Activated CD4-positive, alpha-beta T cell treated with anti-CD3 and anti-CD28 coated beads for 36 hours (primary cell): Measurements from ENCODE around the gene PRPF18. TPM values are rescaled to one million over a fixed set of nuclear protein-coding genes. Genes with fewer than 3 reads are reported as not detected.

Experiments
- ATAC-seq: fragments of 200-7000 bp; cut with Tn5 transposase; one replicate; pipeline ENCODE4 v1.10.0; 2021; ENCODE audit warnings: mild to moderate bottlenecking, moderate library complexity
- CTCF ChIA-PET: fragments of 350-600 bp; sonication (Branson Sonifier 250); formaldehyde crosslinking; loops from one replicate; lab custom pipeline; 2021; ENCODE audit warnings: antibody characterized with exemption; lab: Charles Lee
- POLR2A ChIA-PET: fragments of 350-600 bp; sonication (Branson Sonifier 250); formaldehyde crosslinking; loops from one replicate; lab custom pipeline; 2021; ENCODE audit warnings: antibody characterized with exemption, inconsistent platforms; lab: Charles Lee
- DNase-seq: peaks from one replicate; pipeline ENCODE4 v3.0.0-alpha.2; 2020
- H3K27ac Mint-ChIP-seq: one replicate; pipeline ENCODE4 v1.8.0; 2021; ENCODE audit warnings: mixed read lengths
- H3K27me3 Mint-ChIP-seq: one replicate; pipeline ENCODE4 v1.8.0; 2021; ENCODE audit warnings: mixed read lengths
- H3K36me3 Mint-ChIP-seq: one replicate; pipeline ENCODE4 v1.8.0; 2021; ENCODE audit warnings: low read depth, mixed read lengths
- H3K4me1 Mint-ChIP-seq: one replicate; pipeline ENCODE4 v1.8.0; 2021; ENCODE audit warnings: mixed read lengths
- H3K4me3 Mint-ChIP-seq: one replicate; pipeline ENCODE4 v1.8.0; 2021; ENCODE audit warnings: mild to moderate bottlenecking, moderate library complexity, mixed read lengths
- H3K9me3 Mint-ChIP-seq: one replicate; pipeline ENCODE4 v1.8.0; 2021; ENCODE audit warnings: low read depth, mixed read lengths
- intact Hi-C, 2 experiments: fragments of 100-400 bp; cut with DNase I in 1 of 2; cut with micrococcal nuclease in 1 of 2; formaldehyde crosslinking; loops; one replicate each; pipeline versions ENCODE4 v1.14.2 to v1.15.1; 2022 to 2024; cut with DNase I, micrococcal nuclease
- total RNA-seq, 2 experiments: library from RNA; stranded (reverse); gene quantifications; one replicate each; pipeline ENCODE4 v1.2.3, GENCODE V29; 2021

The PRPF18 gene
- total RNA-seq, 2 experiments from 2014 or later, result 21.0 to 22.1 TPM

DNA sequence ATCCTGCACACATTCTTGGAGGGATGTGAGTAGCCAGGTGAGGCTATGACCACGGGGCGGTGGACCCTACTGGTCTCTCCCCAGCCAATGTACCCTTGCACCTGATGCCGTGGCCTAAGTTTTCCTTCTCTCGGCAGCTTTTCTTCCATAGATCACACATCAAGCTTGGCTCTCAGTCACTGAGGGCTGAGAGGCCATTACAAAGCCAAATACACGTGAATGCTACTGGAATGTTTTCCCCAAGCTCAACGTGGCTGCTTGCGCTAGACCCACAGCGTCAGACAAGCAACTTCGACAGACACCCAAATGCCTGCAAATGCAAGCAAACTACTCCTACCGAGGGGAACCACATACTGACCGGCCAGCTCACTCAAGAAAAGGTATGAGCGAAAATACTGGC, 83.1 kb downstream of the PRPF18 start:
- ATAC-seq (no peak), DNase-seq (no peak)
- Mint-ChIP-seq H3K27me3 (no peaks in the 10 kb centered on the region), H3K9me3 (no peaks in the 10 kb centered on the region), H3K4me1 (no peaks in the 10 kb centered on the region), H3K36me3 (no peaks in the 10 kb centered on the region), H3K4me3 (no peak overlapping the region), H3K27ac (no peak overlapping the region)
- intact Hi-C loops, result no loop called here
- ChIA-PET POLR2A (no interaction called here), CTCF (interaction anchor here (0.7 to 2.8 kb wide), 2 partner anchors 11 to 371 kb away, joined by 3 to 12 read pairs; no protein-coding TSS in a partner anchor)

DNA sequence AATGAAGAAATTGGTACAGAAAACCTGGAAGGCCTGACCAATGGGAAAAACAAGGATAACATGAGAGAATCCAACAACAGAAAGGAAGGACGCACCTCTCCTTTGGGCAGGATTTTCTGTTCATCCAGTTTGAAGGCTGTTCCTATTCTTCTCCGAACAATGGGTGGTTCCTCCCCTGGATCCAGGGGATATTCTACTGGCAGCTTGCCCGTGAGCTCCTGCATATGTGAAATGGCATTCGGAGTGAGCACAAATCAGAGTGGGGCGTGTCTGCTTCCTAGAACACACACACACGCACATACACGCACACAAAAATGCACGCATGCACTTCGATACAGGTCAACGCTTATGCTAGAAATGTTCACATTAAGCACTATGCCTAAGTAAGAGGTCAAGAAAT, 83.5 kb downstream of the PRPF18 start:
- POLR2A ChIA-PET, result no interaction called here
- Mint-ChIP-seq H3K4me3 (no peak overlapping the region), H3K9me3 (no peaks in the 10 kb centered on the region), H3K27me3 (no peaks in the 10 kb centered on the region), H3K27ac (no peak overlapping the region), H3K4me1 (no peaks in the 10 kb centered on the region), H3K36me3 (no peaks in the 10 kb centered on the region)
- CTCF ChIA-PET, result interaction anchor here (0.7 to 2.8 kb wide), 2 partner anchors 11 to 371 kb away, joined by 3 to 12 read pairs; no protein-coding TSS in a partner anchor
- no peak for ATAC-seq
- intact Hi-C loops, result no loop called here
- no peak for DNase-seq

DNA sequence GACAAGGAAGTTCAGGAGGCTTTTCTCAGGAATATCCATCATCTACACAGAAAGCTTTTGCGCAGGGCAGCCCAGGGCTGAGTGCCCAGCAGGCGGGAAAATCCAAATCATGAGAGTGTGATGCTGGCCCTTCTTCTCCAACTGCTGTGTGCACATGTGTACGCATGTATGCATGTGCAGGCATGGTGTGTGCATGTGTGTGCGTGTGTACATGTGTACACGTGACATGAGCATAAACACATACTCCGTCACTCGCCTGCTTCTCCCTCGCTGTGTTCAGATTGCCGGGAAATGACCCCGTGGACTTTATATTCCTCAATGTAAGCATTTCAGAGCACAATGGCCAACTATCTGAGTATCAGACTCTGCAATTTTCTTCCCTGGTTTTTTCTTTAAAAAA, 85.1 kb downstream of the PRPF18 start:
- POLR2A ChIA-PET, result no interaction called here
- DNase-seq, result no peak
- intact Hi-C loops, result no loop called here
- H3K36me3 Mint-ChIP-seq, result no peaks in the 10 kb centered on the region
- H3K27me3 Mint-ChIP-seq, result no peaks in the 10 kb centered on the region
- H3K27ac Mint-ChIP-seq, result no peak overlapping the region
- no peak overlapping the region for H3K4me3 Mint-ChIP-seq
- H3K4me1 Mint-ChIP-seq, result no peaks in the 10 kb centered on the region
- H3K9me3 Mint-ChIP-seq, result no peaks in the 10 kb centered on the region
- CTCF ChIA-PET, result no interaction called here
- ATAC-seq, result no peak

DNA sequence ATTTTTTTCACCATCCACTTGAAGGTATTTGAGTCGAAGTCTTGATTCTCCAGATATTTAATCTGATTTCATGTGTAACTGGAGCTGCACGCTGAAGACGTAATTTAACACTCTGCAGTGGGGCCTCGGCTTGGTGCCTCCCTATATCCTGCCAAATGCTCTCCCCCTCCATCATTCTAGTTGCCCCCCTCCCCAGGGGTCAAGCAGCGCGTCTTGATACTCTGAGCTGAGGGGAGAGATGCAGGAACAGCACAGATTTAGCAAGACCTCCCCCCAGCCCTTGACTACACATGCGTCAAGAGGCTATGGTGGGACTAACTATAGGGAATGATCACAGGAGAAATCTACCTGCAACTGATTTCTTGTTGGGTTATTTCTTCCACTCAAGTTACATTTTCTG, 85.8 kb downstream of the PRPF18 start:
- Mint-ChIP-seq H3K9me3 (no peaks in the 10 kb centered on the region), H3K4me3 (no peak overlapping the region), H3K27me3 (no peaks in the 10 kb centered on the region), H3K4me1 (no peaks in the 10 kb centered on the region), H3K36me3 (no peaks in the 10 kb centered on the region), H3K27ac (no peak overlapping the region)
- CTCF ChIA-PET, result no interaction called here
- ATAC-seq (no peak), DNase-seq (no peak)
- POLR2A ChIA-PET, result no interaction called here
- intact Hi-C loops, result no loop called here

DNA sequence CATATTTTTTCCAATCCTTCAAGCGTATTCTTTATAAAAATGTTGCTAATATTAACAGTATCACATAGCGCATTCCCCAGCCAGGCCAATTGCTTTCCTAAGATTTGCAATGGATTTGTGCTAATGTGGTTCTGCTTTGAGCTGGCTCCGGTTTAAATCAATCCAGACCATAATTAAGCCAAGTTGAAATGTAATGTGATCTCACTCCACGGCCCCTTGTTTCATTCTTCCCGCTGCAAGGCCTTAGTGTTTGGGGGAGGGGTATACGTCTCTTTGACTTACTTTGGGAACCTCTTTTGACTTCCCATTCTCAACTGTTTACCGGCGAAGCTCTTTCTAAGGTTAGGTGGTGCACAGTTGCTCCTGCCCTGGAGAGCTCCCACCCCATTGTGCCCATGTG, 86.4 kb downstream of the PRPF18 start:
- CTCF ChIA-PET, result no interaction called here
- POLR2A ChIA-PET, result no interaction called here
- Mint-ChIP-seq H3K27me3 (no peaks in the 10 kb centered on the region), H3K9me3 (no peaks in the 10 kb centered on the region), H3K4me3 (no peak overlapping the region), H3K27ac (no peak overlapping the region), H3K36me3 (no peaks in the 10 kb centered on the region), H3K4me1 (no peaks in the 10 kb centered on the region)
- DNase-seq, result no peak
- intact Hi-C loops, result no loop called here
- ATAC-seq, result no peak

DNA sequence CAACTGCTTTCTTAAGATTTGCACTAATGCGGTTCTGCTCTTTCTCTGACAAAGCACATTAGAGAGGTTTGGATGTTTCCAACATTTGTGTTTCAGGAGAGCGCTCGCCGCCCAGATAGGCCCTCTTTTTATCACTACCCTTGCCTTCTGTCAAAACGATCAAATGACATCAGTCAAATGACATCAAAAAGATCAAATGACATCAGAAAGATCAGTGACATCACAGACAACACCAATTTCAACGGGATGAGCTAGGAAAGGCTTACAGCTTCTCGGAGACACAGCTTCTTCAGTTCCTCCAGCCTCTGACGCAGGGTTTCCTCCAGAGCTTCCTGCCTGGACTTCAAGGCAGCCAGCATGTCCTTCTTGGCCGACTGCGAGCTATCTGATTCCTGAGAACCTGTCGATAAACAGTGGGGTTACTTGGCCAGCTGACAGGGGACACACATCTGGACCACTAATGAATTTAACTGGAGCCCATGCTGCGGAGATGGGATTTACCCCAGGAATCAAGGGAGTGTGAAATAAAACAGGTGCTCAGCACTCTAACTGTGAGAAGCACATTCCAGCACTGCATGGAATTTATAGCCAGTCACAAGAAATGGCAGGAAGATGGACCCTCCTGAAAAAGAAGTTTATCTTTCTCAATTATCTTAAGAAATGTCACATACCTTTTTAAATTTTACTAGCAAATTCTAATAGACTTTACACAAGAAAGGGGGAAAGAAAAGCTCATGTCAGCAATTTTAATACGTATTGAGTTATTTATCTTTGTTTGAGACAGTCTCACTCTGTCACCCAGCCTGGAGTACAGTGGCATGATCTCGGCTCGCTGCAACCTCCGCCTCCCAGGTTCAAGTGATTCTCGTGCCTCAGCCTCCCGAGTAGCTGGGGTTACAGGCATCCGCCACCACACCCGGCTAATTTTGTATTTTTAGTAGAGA, 88.2 kb downstream of the PRPF18 start:
- no peak overlapping the region for H3K27ac Mint-ChIP-seq
- ChIA-PET CTCF (no interaction called here), POLR2A (interaction anchor here (0.6 kb wide), 1 partner anchor 157 kb away, joined by 3 read pairs; no protein-coding TSS in a partner anchor)
- H3K4me3 Mint-ChIP-seq, result no peak overlapping the region
- no peaks in the 10 kb centered on the region for H3K9me3 Mint-ChIP-seq
- ATAC-seq (no peak), DNase-seq (no peak)
- H3K36me3 Mint-ChIP-seq, result no peaks in the 10 kb centered on the region
- H3K27me3 Mint-ChIP-seq, result peaks cover 3% of the 10 kb centered on the region
- no peaks in the 10 kb centered on the region for H3K4me1 Mint-ChIP-seq
- intact Hi-C loops, result no loop called here

DNA sequence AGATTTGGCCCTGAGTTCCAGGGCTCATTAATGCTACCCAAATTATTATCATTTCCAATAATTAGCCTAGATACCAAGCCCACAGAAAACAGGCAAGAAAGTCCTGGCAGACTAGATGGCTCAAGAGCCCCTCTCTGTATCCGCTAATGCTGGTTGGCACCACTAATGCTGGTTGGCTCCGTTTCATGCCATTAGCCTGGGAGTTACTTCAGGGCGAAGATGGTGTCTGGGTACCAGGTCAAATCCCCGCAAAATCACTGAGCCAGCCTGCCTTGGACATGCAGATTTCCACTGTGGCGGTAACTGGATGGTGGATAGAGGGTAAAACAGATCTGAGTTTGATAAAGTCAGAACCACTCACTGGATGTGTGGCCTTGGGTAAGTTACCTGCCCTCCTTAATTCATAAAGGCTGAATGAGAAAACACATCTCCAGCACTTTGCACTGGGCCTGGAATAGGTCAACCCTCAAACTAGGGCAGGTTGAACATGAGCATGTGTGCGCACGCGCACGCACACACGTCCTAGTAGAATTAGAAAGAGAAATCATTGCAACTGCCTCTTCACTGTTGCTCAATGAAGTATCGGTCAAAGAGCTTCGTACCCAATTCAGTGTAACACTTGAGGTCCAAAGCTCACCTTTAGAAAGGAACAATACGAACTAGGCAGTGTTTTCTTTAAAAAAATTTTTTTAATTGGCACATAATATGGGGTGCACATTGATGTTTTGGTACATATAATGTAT, 91.5 kb downstream of the PRPF18 start:
- H3K4me3 Mint-ChIP-seq, result no peak overlapping the region
- ChIA-PET CTCF (no interaction called here), POLR2A (no interaction called here)
- no peaks in the 10 kb centered on the region for H3K4me1 Mint-ChIP-seq
- no peaks in the 10 kb centered on the region for H3K36me3 Mint-ChIP-seq
- no peak for DNase-seq
- intact Hi-C loops, result no loop called here
- no peak for ATAC-seq
- no peak overlapping the region for H3K27ac Mint-ChIP-seq
- no peaks in the 10 kb centered on the region for H3K9me3 Mint-ChIP-seq
- peaks cover 5% of the 10 kb centered on the region for H3K27me3 Mint-ChIP-seq

Other genes starting within 250 kb of the PRPF18 start
- 10 to 100 TPM; 74.5 to 74.7 TPM for gene SEPHS1, start 238.7 kb upstream of the PRPF18 start, total RNA-seq
- not detected for gene BEND7, start 58.0 kb upstream of the PRPF18 start, total RNA-seq